Stimulated activated naive CD8-positive, alpha-beta T cell treated with anti-CD3 and anti-CD28 coated beads, Interleukin-15, Interleukin-2, amounts not matched to agents 100 ng/mL and 50 ng/mL, for 24 hours (primary cell): ENCODE measurements around the gene OR2J1.
"Not testable (repeated sequence)": the region's sequence is repeated elsewhere in the genome, so short reads cannot be mapped to it uniquely, and the experiment has no call there.

Experiments used
- H3K27ac Mint-ChIP-seq: one replicate; pipeline ENCODE4 v1.8.0; 2021; ENCODE audit warnings: mild to moderate bottlenecking, mixed read lengths
- H3K27me3 Mint-ChIP-seq: one replicate; pipeline ENCODE4 v1.8.0; 2021; ENCODE audit warnings: mixed read lengths
- H3K36me3 Mint-ChIP-seq: one replicate; pipeline ENCODE4 v1.8.0; 2021; ENCODE audit warnings: low read depth, mixed read lengths
- H3K4me1 Mint-ChIP-seq: one replicate; pipeline ENCODE4 v1.8.0; 2021; ENCODE audit warnings: low read depth, mixed read lengths
- H3K4me3 Mint-ChIP-seq: one replicate; pipeline ENCODE4 v1.8.0; 2021; ENCODE audit warnings: mild to moderate bottlenecking, mixed read lengths
- H3K9me3 Mint-ChIP-seq: one replicate; pipeline ENCODE4 v1.8.0; 2021; ENCODE audit warnings: mixed read lengths

Gene OR2J1

GRCh38 chr6:29137724-29138123 lies 38.4 kb downstream of the OR2J1 start:
- Mint-ChIP-seq H3K4me1 (no peaks in the 10 kb centered on the region), H3K9me3 (no peaks in the 10 kb centered on the region), H3K27me3 (peaks cover 34% of the 10 kb centered on the region), H3K27ac (no peak overlapping the region), H3K4me3 (no peak overlapping the region), H3K36me3 (no peaks in the 10 kb centered on the region)

DNA sequence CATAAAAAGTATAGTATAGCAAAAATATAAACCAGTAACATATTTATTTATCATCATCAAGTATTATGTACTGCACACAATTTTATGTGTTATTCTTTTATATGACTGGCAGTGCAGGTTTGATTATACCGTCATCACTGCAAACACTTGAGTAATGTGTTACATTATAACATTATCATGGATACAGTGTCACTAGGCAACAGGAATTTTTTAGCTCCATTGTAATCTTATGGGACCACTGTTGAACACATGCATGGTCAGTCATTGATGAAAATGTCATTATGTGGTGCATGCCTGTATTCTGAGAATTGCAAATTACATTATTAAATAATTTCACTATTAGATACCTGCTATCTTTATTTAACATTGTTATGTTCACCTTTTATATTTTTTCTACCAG lies 42.3 kb downstream of the OR2J1 start:
- Mint-ChIP-seq H3K9me3 (no peaks in the 10 kb centered on the region), H3K4me3 (no peak overlapping the region), H3K27me3 (peaks cover 26% of the 10 kb centered on the region), H3K27ac (no peak overlapping the region), H3K36me3 (no peaks in the 10 kb centered on the region), H3K4me1 (no peaks in the 10 kb centered on the region)

DNA sequence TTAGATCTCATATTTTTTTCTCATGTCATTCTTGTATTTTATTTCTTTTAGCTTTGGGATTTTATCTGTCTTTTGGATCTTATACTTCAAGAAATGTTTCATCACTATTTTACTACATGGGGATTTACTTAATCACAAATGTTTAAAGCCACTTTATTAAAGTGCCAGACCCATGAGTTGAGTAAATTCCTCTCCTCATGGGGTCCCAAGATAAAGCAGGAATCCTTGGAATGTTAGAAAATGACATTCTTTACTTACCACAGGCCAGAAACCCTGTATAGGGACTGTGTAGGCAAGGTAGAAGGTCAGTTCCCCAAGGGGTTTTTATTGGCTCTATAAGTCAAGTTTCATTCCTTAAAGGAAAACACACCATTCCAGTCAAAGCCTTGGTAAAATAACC lies 43.0 kb downstream of the OR2J1 start:
- Mint-ChIP-seq H3K27ac (no peak overlapping the region), H3K27me3 (peaks cover 24% of the 10 kb centered on the region), H3K4me1 (no peaks in the 10 kb centered on the region), H3K36me3 (no peaks in the 10 kb centered on the region), H3K9me3 (no peaks in the 10 kb centered on the region), H3K4me3 (no peak overlapping the region)

GRCh38 chr6:29146179-29146578 lies 46.9 kb downstream of the OR2J1 start:
- no peaks in the 10 kb centered on the region for H3K36me3 Mint-ChIP-seq
- no peak overlapping the region for H3K27ac Mint-ChIP-seq
- peaks cover 11% of the 10 kb centered on the region for H3K9me3 Mint-ChIP-seq
- no peak overlapping the region for H3K4me3 Mint-ChIP-seq
- H3K27me3 Mint-ChIP-seq = peaks cover 20% of the 10 kb centered on the region
- H3K4me1 Mint-ChIP-seq = no peaks in the 10 kb centered on the region

DNA sequence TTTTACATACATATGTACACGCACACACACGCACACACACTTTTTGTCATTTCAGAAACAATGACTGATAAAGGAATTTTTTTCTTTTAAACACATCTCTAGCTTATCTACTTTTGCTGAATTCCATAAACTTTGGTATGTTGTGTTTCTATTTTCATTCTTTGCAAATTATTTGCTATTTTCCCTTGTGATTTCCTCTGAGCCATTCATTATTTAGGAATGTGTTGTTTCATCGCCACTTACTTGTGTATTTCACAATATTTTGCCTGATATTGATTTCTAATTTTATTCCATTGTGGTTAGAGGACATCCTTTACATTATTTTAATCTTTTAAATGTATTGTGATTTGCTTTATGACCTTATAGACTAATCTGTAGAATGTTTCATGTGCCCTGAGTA lies 47.8 kb downstream of the OR2J1 start:
- no peaks in the 10 kb centered on the region for H3K36me3 Mint-ChIP-seq
- peaks cover 28% of the 10 kb centered on the region for H3K27me3 Mint-ChIP-seq
- peaks cover 11% of the 10 kb centered on the region for H3K9me3 Mint-ChIP-seq
- no peak overlapping the region for H3K27ac Mint-ChIP-seq
- no peak overlapping the region for H3K4me3 Mint-ChIP-seq
- H3K4me1 Mint-ChIP-seq = no peaks in the 10 kb centered on the region

- Mint-ChIP-seq H3K27me3 (peaks cover 47% of the 10 kb centered on the region), H3K9me3 (peaks cover 11% of the 10 kb centered on the region)
- not testable (repeated sequence) for H3K36me3 Mint-ChIP-seq, H3K27ac Mint-ChIP-seq, H3K4me3 Mint-ChIP-seq, H3K4me1 Mint-ChIP-seq
Observed at GRCh38 chr6:29149444-29149843, 50.2 kb downstream of the OR2J1 start.
